Kidney (tissue), 14 donors: Measurements from ENCODE around the gene TTLL11. TPM values are rescaled to one million over a fixed set of nuclear protein-coding genes. Genes with fewer than 3 reads are reported as not detected.

Source experiments
- DNase-seq, 5 donors: peaks; one replicate each; pipeline ENCODE4 v3.0.0-alpha.2; 2013 to 2020
- FAIRE-seq: peaks from 2 replicates; lab custom pipeline; 2012; peaks lifted over from hg19 to GRCh38; lab: Jason Lieb, UNC
- H3K27ac ChIP-seq, 2 donors: one replicate each; pipeline ENCODE4 v1.7.0; 2013; ENCODE audit warnings: low read depth in 2 of 2, low read length in 2 of 2, inconsistent platforms in 1 of 2
- H3K27me3 ChIP-seq: one replicate; pipeline ENCODE4 v1.7.1; 2013; ENCODE audit warnings: low read length, inconsistent platforms; ENCODE audit not compliant: control insufficient read depth, insufficient read depth
- H3K36me3 ChIP-seq, 3 donors: one replicate each; pipeline versions ENCODE4 v1.7.0 to v1.7.1; 2013; ENCODE audit warnings: low read length in 3 of 3, control low read depth in 1 of 3, inconsistent platforms in 1 of 3; ENCODE audit not compliant: insufficient read depth in 3 of 3, control insufficient read depth in 2 of 3
- H3K4me1 ChIP-seq, 3 donors: one replicate each; pipeline versions ENCODE4 v1.7.0 to v1.7.1; 2013; ENCODE audit warnings: low read length in 3 of 3, inconsistent platforms in 1 of 3, low read depth in 1 of 3; ENCODE audit not compliant: control insufficient read depth in 2 of 3, insufficient read depth in 2 of 3
- H3K4me3 ChIP-seq, 3 donors: one replicate each; pipeline versions ENCODE4 v1.7.0 to v1.8.1; 2013; ENCODE audit warnings: low read length in 3 of 3, control low read depth in 1 of 3, inconsistent platforms in 1 of 3
- H3K9ac ChIP-seq, 3 donors: one replicate each; pipeline versions ENCODE4 v1.7.0 to v1.7.1; 2013; ENCODE audit warnings: low read length in 3 of 3, control low read depth in 1 of 3, inconsistent platforms in 1 of 3
- H3K9me3 ChIP-seq, 3 donors: one replicate each; pipeline versions ENCODE4 v1.7.0 to v1.7.1; 2013; ENCODE audit warnings: low read length in 3 of 3, control low read depth in 1 of 3, inconsistent platforms in 1 of 3; ENCODE audit not compliant: control insufficient read depth in 2 of 3, insufficient read depth in 1 of 3
- CTCF ChIP-seq: IDR thresholded peaks from 3 replicates; pipeline ENCODE4 v1.5.1; 2012; ENCODE audit warnings: mild to moderate bottlenecking, moderate library complexity, borderline replicate concordance; ENCODE audit not compliant: insufficient read depth; ENCODE audit errors: extremely low read depth
- intact Hi-C: fragments of 100-400 bp; cut with DNase I; formaldehyde crosslinking; loops from one replicate; pipeline ENCODE4 v1.11.1; 2022
- polyA plus RNA-seq: library from polyadenylated mRNA; stranded (reverse); fragments of 350-450 nt; fragmentation: Illumina TruSeq; extraction: RNeasy Lipid Tissue Mini Kit (QIAGEN cat#74804); gene quantifications from one replicate; pipeline ENCODE4 v1.2.3, GENCODE V29; 2014; ENCODE audit warnings: low read depth, low replicate concordance; ENCODE audit not compliant: insufficient read depth
- total RNA-seq: library from RNA; stranded (reverse); fragmentation: NEBNext Ultra II Directional; extraction: Animal tissue kit (Norgen Biotek cat#: 25700); gene quantifications from one replicate; pipeline ENCODE4 v1.2.1, GENCODE V29; 2021
- donor health status: control.
- donor health status: control.
- donor health status: control.
- donor health status: control.
- donor health status: control.
- donor health status: DM: yes; HTN: yes; CAD: no.
- donor health status: Normal renal cell carcinoma (clear cell type).

Gene TTLL11
- total and polyA plus RNA-seq, 2 donors from 2014 or later = 2.3 to 10.0 TPM

DNA sequence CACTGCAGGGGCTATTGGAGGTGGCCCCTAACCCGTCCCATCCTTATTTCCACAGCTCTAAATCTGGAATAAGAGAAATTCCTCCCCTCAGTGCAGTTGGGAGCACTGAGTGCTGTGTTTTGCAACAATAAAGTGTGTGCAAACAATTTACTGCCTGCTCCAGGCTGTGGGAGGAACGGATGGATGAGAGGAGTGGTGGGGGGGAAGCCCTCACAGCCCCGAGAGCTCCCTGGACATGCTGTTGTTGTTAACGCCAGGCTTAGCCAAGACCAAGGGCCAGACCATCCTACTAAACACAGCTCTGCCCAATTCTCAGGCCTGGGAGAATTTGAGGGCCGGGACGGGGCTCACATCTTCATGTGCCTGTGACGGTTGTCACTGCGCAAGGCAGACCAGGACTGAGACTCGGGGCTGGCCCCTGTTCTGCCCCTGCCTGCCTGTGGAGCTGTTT, 241.4 kb downstream of the TTLL11 start:
- Histone ChIP-seq H3K9ac (no peak overlapping the region), H3K4me3 (no peak overlapping the region), H3K9me3 (peaks cover 0 to 11% (median 0%) of the 10 kb centered on the region in 3 donors), H3K27ac (no peak overlapping the region), H3K4me1 (no peaks in the 10 kb centered on the region), H3K27me3 (no peaks in the 10 kb centered on the region), H3K36me3 (no peaks in the 10 kb centered on the region)
- FAIRE-seq (no peak), DNase-seq (peak in 1 of 5 donors; percentile 40)
- intact Hi-C loops = no loop called here
- TF ChIP-seq CTCF = no peak

- DNase-seq (no peak), FAIRE-seq (no peak)
- no peak overlapping the region for H3K9ac ChIP-seq
Observed at GRCh38 chr9:121850366-121850765, 242.7 kb downstream of the TTLL11 start.

GRCh38 chr9:121849554-121849953, 243.6 kb downstream of the TTLL11 start:
- Histone ChIP-seq H3K27me3 (no peaks in the 10 kb centered on the region), H3K9ac (no peak overlapping the region), H3K27ac (no peak overlapping the region), H3K4me1 (no peaks in the 10 kb centered on the region), H3K4me3 (no peak overlapping the region), H3K9me3 (peaks cover 0 to 11% (median 0%) of the 10 kb centered on the region in 3 donors), H3K36me3 (no peaks in the 10 kb centered on the region)
- DNase-seq (no peak), FAIRE-seq (no peak)
- intact Hi-C loops = no loop called here
- TF ChIP-seq CTCF = no peak

More at GRCh38 chr9:121850366-121850765, 242.7 kb downstream of the TTLL11 start:
- H3K4me1 ChIP-seq = no peaks in the 10 kb centered on the region
- peaks cover 0 to 11% (median 0%) of the 10 kb centered on the region in 3 donors for H3K9me3 ChIP-seq
- H3K36me3 ChIP-seq = no peaks in the 10 kb centered on the region
- TF ChIP-seq CTCF = no peak
- H3K27ac ChIP-seq = no peak overlapping the region
- H3K27me3 ChIP-seq = no peaks in the 10 kb centered on the region
- intact Hi-C loops = no loop called here
- no peak overlapping the region for H3K4me3 ChIP-seq

DNA sequence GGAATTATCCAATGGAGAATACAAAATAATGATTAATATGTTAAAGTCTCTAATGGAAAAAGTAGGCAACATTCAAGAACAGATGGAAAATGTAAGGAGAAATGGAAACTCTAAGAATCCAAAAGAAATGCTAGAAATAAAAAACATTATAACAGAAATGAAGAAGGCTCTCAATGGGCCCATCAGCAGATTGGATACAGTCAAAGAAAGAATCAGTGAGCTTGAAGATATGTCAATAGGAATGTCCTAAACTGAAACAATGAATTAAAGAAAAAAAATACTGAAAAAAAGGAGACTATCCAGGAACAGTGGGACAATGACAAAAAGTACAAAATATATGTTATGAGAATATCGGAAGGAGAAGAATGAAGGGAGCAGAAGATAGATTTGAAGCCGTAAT, 248.5 kb downstream of the TTLL11 start:
- Histone ChIP-seq H3K27me3 (no peaks in the 10 kb centered on the region), H3K27ac (no peak overlapping the region), H3K36me3 (no peaks in the 10 kb centered on the region), H3K9me3 (peaks cover 0 to 10% (median 0%) of the 10 kb centered on the region in 3 donors), H3K4me1 (peaks cover 0 to 4% (median 0%) of the 10 kb centered on the region in 3 donors), H3K4me3 (no peak overlapping the region), H3K9ac (no peak overlapping the region)
- TF ChIP-seq CTCF = no peak
- intact Hi-C loops = no loop called here
- FAIRE-seq = no peak
- DNase-seq = no peak
